ENCODE data around the gene CCM2. TPM values are rescaled to one million over a fixed set of nuclear protein-coding genes. Genes with fewer than 3 reads are reported as not detected.

CCM2 gene
- total RNA-seq, 3 donors from 2014 or later, result 32.3 to 45.3 (median 35.4) TPM

DNA sequence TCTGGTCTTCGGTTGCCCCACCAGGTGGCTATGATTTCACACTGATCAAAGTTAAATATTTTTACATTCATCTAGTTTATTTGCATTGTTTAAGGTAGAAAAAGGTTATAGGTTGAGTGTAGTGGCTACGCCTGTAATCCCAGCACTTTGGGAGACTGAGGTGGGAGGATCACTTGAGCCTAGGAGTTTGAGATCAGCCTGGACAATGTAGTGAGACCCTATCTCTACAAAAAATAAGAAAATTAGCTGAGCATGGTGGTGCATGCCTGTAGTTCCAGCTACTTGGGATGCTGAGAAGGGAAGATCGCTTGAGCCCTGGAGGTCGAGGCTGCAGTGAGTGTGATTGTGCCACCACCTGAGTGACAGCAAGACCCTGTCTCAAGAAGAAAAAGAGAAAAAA lies 3.8 kb downstream of the CCM2 start:
- no peaks in the 10 kb centered on the region for H3K27me3 ChIP-seq
- H3K27ac ChIP-seq, result no peak overlapping the region
- no peak for DNase-seq (ENCODE audit: low spot score in 2 of 2)
- H3K4me3 ChIP-seq, result no peak overlapping the region
- no peaks in the 10 kb centered on the region for H3K9me3 ChIP-seq
- H3K4me1 ChIP-seq, result peaks cover 0 to 6% of the 10 kb centered on the region in 2 donors
- intact Hi-C loops (cut with DNase I; ENCODE audit: low total_unique reads), result no loop called here
- TF ChIP-seq POLR2A (IDR thresholded peaks at IDR 0.05), result no peak
- TF ChIP-seq POLR2AphosphoS5 (IDR thresholded peaks at IDR 0.05), result no peak
- TF ChIP-seq, protein P1, sequence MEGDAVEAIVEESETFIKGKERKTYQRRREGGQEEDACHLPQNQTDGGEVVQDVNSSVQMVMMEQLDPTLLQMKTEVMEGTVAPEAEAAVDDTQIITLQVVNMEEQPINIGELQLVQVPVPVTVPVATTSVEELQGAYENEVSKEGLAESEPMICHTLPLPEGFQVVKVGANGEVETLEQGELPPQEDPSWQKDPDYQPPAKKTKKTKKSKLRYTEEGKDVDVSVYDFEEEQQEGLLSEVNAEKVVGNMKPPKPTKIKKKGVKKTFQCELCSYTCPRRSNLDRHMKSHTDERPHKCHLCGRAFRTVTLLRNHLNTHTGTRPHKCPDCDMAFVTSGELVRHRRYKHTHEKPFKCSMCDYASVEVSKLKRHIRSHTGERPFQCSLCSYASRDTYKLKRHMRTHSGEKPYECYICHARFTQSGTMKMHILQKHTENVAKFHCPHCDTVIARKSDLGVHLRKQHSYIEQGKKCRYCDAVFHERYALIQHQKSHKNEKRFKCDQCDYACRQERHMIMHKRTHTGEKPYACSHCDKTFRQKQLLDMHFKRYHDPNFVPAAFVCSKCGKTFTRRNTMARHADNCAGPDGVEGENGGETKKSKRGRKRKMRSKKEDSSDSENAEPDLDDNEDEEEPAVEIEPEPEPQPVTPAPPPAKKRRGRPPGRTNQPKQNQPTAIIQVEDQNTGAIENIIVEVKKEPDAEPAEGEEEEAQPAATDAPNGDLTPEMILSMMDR (IDR thresholded peaks at IDR 0.05), result no peak
- H3K36me3 ChIP-seq, result no peaks in the 10 kb centered on the region

DNA sequence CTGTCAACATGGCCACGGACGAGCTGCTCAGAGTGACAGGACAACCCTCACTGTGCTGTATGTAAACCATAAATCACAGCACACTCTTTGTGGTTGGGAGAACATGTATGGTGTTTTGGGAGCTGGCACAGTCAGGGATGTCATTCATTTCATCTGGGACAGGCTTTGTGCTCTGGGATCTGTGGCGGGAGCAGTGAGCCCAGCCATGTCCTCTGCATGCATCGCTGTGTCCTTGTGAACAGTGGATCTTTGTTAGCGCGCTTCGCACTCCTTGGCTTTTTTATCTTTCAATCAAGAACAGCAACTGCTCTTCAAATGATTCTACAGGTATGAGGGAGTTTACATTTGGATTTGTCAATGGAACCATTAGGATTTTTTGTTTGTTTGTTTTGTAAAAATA lies 7.1 kb downstream of the CCM2 start:
- H3K9me3 ChIP-seq, result no peaks in the 10 kb centered on the region
- no peak for TF ChIP-seq POLR2A (IDR thresholded peaks at IDR 0.05)
- TF ChIP-seq, protein P1 (IDR thresholded peaks at IDR 0.05), result no peak
- TF ChIP-seq POLR2AphosphoS5 (IDR thresholded peaks at IDR 0.05), result no peak

DNA sequence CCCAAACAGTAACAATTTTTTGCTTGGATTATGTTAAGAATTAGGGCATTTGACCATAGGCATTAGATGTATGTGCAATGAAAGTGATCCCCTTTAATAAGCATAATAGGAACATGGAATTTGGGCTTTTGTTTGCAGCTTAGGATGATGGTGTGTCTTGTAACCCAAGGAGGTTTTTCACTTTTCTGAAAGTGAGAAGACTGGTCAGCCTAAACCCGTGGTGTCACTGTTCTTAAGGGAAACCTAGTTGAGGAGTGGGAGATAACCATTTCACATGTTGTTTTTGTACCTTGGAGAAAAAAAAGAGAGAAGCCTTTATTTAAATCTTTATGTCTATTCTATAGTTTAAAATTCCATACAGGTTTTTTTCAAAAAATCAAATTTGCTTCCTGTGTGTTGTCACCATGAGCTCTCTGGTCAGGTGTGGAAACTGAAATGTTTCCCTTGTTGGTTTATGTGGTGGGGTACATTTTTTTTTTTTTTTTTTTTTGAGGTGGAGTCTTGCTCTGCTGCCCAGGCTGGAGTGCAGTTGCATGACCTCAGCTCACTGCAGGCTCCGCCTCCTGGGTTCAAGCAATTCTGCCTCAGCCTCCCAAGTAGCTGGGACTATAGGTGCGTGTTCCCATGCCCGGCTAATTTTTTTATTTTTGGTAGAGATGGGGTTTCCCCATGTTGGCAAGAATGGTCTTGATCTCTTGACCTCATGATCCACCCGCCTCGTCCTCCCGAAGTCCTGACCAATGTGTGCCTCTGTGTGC lies 7.7 kb downstream of the CCM2 start:
- no peaks in the 10 kb centered on the region for H3K9me3 ChIP-seq
- DNase-seq (ENCODE audit: low spot score in 2 of 2), result no peak
- H3K27ac ChIP-seq, result no peak overlapping the region
- H3K36me3 ChIP-seq, result no peaks in the 10 kb centered on the region
- H3K4me3 ChIP-seq, result no peak overlapping the region
- H3K4me1 ChIP-seq, result no peaks in the 10 kb centered on the region
- TF ChIP-seq POLR2A (IDR thresholded peaks at IDR 0.05) (no peak), POLR2AphosphoS5 (IDR thresholded peaks at IDR 0.05) (no peak)
- TF ChIP-seq, protein P1 (IDR thresholded peaks at IDR 0.05), result no peak
- intact Hi-C loops (cut with DNase I; ENCODE audit: low total_unique reads), result no loop called here
- no peaks in the 10 kb centered on the region for H3K27me3 ChIP-seq

More for the DNA sequence above, 7.1 kb downstream of the CCM2 start:
- H3K4me1 ChIP-seq, result peaks cover 0 to 3% of the 10 kb centered on the region in 2 donors
- H3K27ac ChIP-seq, result no peak overlapping the region
- no peaks in the 10 kb centered on the region for H3K36me3 ChIP-seq
- DNase-seq (ENCODE audit: low spot score in 2 of 2), result no peak
- intact Hi-C loops (cut with DNase I; ENCODE audit: low total_unique reads), result no loop called here
- H3K4me3 ChIP-seq, result no peak overlapping the region
- no peaks in the 10 kb centered on the region for H3K27me3 ChIP-seq

DNA sequence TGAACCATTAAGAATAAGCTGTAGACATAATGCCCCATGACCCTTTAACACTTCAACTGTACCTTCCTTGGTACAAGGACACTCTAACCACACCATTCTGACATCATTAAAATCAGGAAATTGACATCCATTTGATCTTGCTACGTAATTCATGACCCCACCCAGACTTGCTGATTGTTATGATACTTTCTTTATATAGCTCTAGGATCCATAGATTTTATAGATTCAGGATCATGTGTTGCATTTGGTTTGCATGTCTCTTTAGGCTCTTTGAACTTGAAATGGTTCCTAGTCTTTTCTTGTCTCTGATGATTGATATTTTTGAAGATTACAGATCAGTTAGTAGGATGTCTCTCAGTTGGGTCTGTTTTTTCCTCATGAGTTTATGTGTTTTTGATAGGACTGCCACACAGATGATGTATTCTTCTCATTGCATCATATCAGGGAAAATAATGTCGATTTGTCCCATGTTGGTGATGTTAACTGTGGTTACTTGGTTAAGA lies 13.5 kb downstream of the CCM2 start:
- no peak for TF ChIP-seq POLR2AphosphoS5 (IDR thresholded peaks at IDR 0.05)
- TF ChIP-seq POLR2A (IDR thresholded peaks at IDR 0.05), result no peak
- TF ChIP-seq, protein P1 (IDR thresholded peaks at IDR 0.05), result no peak
- H3K4me1 ChIP-seq, result no peaks in the 10 kb centered on the region
- intact Hi-C loops (cut with DNase I; ENCODE audit: low total_unique reads), result no loop called here

DNA sequence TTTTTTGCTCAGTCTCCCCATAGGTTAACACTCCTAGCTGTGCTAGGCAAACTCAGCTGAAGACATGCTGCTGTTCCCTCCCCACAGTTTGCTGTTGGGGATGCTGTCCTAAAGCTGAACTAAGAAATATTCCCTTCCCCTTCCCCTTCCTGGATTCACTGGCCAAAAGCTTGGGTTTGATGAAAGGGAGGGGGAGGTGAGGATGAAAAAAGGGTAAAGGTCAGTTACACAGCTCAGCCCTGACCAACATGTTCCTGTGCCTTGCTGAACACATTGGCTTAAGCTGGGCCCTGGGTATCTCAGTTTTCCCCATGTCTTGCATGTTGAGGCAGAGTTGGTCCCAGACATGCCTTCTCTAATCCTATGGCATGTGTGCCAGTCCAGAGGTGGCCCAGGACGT lies 15.3 kb downstream of the CCM2 start:
- intact Hi-C loops (cut with DNase I; ENCODE audit: low total_unique reads), result no loop called here
- no peak for DNase-seq (ENCODE audit: low spot score in 2 of 2)
- no peaks in the 10 kb centered on the region for H3K9me3 ChIP-seq

More for the DNA sequence above, 13.5 kb downstream of the CCM2 start:
- Histone ChIP-seq H3K4me3 (no peak overlapping the region), H3K36me3 (no peaks in the 10 kb centered on the region), H3K9me3 (no peaks in the 10 kb centered on the region), H3K27me3 (no peaks in the 10 kb centered on the region), H3K27ac (no peak overlapping the region)
- no peak for DNase-seq (ENCODE audit: low spot score in 2 of 2)

More for the DNA sequence above, 15.3 kb downstream of the CCM2 start:
- Histone ChIP-seq H3K36me3 (no peaks in the 10 kb centered on the region), H3K4me3 (no peak overlapping the region), H3K4me1 (no peaks in the 10 kb centered on the region), H3K27me3 (no peaks in the 10 kb centered on the region), H3K27ac (no peak overlapping the region)
- TF ChIP-seq POLR2AphosphoS5 (IDR thresholded peaks at IDR 0.05), result no peak
